ENCODE measurements around the gene DDX3X.

DNA sequence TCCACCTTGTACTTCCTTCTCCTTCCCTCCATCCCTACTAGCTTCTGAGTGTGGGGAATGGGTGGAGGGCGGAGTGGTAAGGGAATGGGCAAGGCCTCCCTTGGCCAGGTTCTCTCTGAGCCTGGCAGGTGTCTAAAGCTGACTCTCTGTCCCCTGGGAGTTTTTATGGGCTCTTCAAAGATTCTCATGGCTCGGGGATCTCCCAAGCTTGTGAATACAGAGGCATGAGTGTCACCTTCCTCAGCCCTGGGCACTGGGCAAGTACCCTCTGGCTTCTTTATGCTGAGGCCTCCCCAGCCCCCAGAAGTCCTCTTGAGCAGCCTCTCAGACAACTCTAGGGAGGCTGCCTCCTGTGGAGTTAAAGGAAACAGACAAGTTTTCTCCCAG, 32.5 kb upstream of the DDX3X start:
- TF ChIP-seq, protein P1, sequence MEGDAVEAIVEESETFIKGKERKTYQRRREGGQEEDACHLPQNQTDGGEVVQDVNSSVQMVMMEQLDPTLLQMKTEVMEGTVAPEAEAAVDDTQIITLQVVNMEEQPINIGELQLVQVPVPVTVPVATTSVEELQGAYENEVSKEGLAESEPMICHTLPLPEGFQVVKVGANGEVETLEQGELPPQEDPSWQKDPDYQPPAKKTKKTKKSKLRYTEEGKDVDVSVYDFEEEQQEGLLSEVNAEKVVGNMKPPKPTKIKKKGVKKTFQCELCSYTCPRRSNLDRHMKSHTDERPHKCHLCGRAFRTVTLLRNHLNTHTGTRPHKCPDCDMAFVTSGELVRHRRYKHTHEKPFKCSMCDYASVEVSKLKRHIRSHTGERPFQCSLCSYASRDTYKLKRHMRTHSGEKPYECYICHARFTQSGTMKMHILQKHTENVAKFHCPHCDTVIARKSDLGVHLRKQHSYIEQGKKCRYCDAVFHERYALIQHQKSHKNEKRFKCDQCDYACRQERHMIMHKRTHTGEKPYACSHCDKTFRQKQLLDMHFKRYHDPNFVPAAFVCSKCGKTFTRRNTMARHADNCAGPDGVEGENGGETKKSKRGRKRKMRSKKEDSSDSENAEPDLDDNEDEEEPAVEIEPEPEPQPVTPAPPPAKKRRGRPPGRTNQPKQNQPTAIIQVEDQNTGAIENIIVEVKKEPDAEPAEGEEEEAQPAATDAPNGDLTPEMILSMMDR (IDR thresholded peaks at IDR 0.05) = no peak
- no peak for TF ChIP-seq EZH2 (IDR thresholded peaks at IDR 0.05; ENCODE audit: borderline replicate concordance, insufficient read depth, low read depth, low read length, poor library complexity, severe bottlenecking)
